CD4-positive, alpha-beta T cell (primary cell): ENCODE results near the gene CLCNKA. TPM values are rescaled to one million over a fixed set of nuclear protein-coding genes. Genes with fewer than 3 reads are reported as not detected.
"Not testable (repeated sequence)": the region's sequence is repeated elsewhere in the genome, so short reads cannot be mapped to it uniquely, and the experiment has no call there.

Experiments
- ATAC-seq: fragments of 200-7000 bp; cut with Tn5 transposase; one replicate; pipeline ENCODE4 v1.10.0; 2022; ENCODE audit warnings: mild to moderate bottlenecking; ENCODE audit not compliant: poor library complexity
- CTCF ChIA-PET: fragments of 350-600 bp; sonication (Branson Sonifier 250); formaldehyde crosslinking; loops from one replicate; lab custom pipeline; 2021; ENCODE audit warnings: antibody characterized with exemption, inconsistent platforms; lab: Charles Lee
- POLR2A ChIA-PET: fragments of 350-600 bp; sonication (Branson Sonifier 250); formaldehyde crosslinking; loops from one replicate; lab custom pipeline; 2021; ENCODE audit warnings: antibody characterized with exemption, inconsistent platforms; lab: Charles Lee
- DNase-seq, 14 experiments: peaks; one replicate each; pipeline ENCODE4 v3.0.0-alpha.2; 2013 to 2020; ENCODE audit warnings: mixed read lengths in 2 of 14
- H3K27ac ChIP-seq, 2 donors: one replicate each; pipeline versions ENCODE4 v1.5.1 to v1.7.0; 2013; ENCODE audit warnings: low read length in 2 of 2, low read depth in 1 of 2, mild to moderate bottlenecking in 1 of 2
- H3K27me3 ChIP-seq, 2 experiments: 1 replicate in 1 of 2; 2 replicates in 1 of 2; pipeline versions ENCODE4 v1.6.1 to v1.7.0; 2013; ENCODE audit warnings: low read length in 2 of 2, control low read depth in 1 of 2, mild to moderate bottlenecking in 1 of 2, moderate library complexity in 1 of 2; ENCODE audit not compliant: insufficient read depth in 2 of 2, control insufficient read depth in 1 of 2
- H3K36me3 ChIP-seq: one replicate; pipeline ENCODE4 v1.6.1; 2013; ENCODE audit warnings: low read length, control low read depth; ENCODE audit not compliant: insufficient read depth
- H3K4me1 ChIP-seq: one replicate; pipeline ENCODE4 v1.6.1; 2013; ENCODE audit warnings: low read length, control low read depth; ENCODE audit not compliant: insufficient read depth
- H3K4me3 ChIP-seq: one replicate; pipeline ENCODE4 v1.5.1; 2013; ENCODE audit warnings: mild to moderate bottlenecking, low read length, moderate library complexity
- H3K9me3 ChIP-seq, 2 experiments: 1 replicate in 1 of 2; 2 replicates in 1 of 2; pipeline versions ENCODE4 v1.6.1 to v1.7.0; 2013; ENCODE audit warnings: low read length in 2 of 2, mild to moderate bottlenecking in 2 of 2, control low read depth in 1 of 2, moderate library complexity in 1 of 2; ENCODE audit not compliant: control insufficient read depth in 1 of 2, insufficient read depth in 1 of 2
- H3K27ac Mint-ChIP-seq: one replicate; pipeline ENCODE4 v1.8.0; 2020; ENCODE audit warnings: mixed read lengths
- H3K27me3 Mint-ChIP-seq: one replicate; pipeline ENCODE4 v1.8.0; 2021; ENCODE audit warnings: mixed read lengths
- H3K36me3 Mint-ChIP-seq: one replicate; pipeline ENCODE4 v1.8.0; 2021; ENCODE audit warnings: low read depth, mixed read lengths
- H3K4me1 Mint-ChIP-seq: one replicate; pipeline ENCODE4 v1.8.0; 2021; ENCODE audit warnings: low read depth, mixed read lengths
- H3K4me3 Mint-ChIP-seq: one replicate; pipeline ENCODE4 v1.8.0; 2020; ENCODE audit warnings: mild to moderate bottlenecking, mixed read lengths
- H3K9me3 Mint-ChIP-seq: one replicate; pipeline ENCODE4 v1.8.0; 2020; ENCODE audit warnings: mixed read lengths
- intact Hi-C, 2 experiments: fragments of 100-400 bp; cut with DNase I in 1 of 2; cut with micrococcal nuclease in 1 of 2; formaldehyde crosslinking; loops; one replicate each; pipeline versions ENCODE4 v1.15.1 to v1.9.0; 2023 to 2025; cut with DNase I, micrococcal nuclease
- total RNA-seq, 174 experiments: library from RNA in 2 of 174; stranded (reverse) in 2 of 174; gene quantifications; one replicate each; pipeline ENCODE4 v1.2.3 and lab custom pipeline; 2021 to 2026
- TF ChIP-seq, protein P1 (sequence below): fragments of 200-600 bp; IDR thresholded peaks from one replicate; pipeline ENCODE4 v1.8.0; 2022; ENCODE audit warnings: antibody characterized with exemption, mild to moderate bottlenecking

Gene CLCNKA
- total RNA-seq, 2 experiments from 2014 or later, result not detected

GRCh38 chr1:15997637-15998280, 24.1 kb upstream of the CLCNKA start:
- DNase-seq (no peak), ATAC-seq (no peak)
- Histone ChIP-seq H3K9me3 (no peaks in the 10 kb centered on the region), H3K36me3 (no peaks in the 10 kb centered on the region), H3K4me3 (no peak overlapping the region), H3K27me3 (no peaks in the 10 kb centered on the region), H3K27ac (no peak overlapping the region), H3K4me1 (no peaks in the 10 kb centered on the region)
- no peak overlapping the region for H3K4me3 Mint-ChIP-seq
- no peaks in the 10 kb centered on the region for H3K36me3 Mint-ChIP-seq
- TF ChIP-seq, protein P1, sequence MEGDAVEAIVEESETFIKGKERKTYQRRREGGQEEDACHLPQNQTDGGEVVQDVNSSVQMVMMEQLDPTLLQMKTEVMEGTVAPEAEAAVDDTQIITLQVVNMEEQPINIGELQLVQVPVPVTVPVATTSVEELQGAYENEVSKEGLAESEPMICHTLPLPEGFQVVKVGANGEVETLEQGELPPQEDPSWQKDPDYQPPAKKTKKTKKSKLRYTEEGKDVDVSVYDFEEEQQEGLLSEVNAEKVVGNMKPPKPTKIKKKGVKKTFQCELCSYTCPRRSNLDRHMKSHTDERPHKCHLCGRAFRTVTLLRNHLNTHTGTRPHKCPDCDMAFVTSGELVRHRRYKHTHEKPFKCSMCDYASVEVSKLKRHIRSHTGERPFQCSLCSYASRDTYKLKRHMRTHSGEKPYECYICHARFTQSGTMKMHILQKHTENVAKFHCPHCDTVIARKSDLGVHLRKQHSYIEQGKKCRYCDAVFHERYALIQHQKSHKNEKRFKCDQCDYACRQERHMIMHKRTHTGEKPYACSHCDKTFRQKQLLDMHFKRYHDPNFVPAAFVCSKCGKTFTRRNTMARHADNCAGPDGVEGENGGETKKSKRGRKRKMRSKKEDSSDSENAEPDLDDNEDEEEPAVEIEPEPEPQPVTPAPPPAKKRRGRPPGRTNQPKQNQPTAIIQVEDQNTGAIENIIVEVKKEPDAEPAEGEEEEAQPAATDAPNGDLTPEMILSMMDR, result no peak
- ChIA-PET POLR2A (no interaction called here), CTCF (no interaction called here)
- no peaks in the 10 kb centered on the region for H3K4me1 Mint-ChIP-seq
- H3K27ac Mint-ChIP-seq, result no peak overlapping the region
- intact Hi-C loops, result loop anchor here in 1 of 2 experiments (10.0 kb wide), 1 partner anchor 203 kb away; no protein-coding TSS in a partner anchor
- no peaks in the 10 kb centered on the region for H3K9me3 Mint-ChIP-seq
- H3K27me3 Mint-ChIP-seq, result no peaks in the 10 kb centered on the region

DNA sequence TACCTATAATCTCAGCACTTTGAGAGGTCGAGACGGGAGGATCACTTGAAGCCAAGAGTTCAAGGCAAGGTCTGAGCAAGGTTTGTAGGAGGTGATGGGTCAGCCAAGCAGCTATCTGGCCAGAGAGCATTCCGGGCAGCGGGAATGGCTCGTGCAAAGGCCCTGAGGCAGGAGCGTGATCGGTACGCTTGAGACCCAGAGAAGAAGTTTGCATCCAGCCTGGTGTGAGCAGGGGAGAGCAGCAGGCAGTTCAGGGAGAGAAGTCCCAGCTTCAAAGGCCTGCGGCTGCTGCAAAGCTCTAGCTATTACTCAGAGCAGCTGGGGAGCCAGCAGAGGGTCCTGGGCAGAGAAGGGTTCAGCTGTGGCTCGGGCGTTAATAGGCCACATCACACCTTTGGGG, 22.9 kb upstream of the CLCNKA start:
- no peaks in the 10 kb centered on the region for H3K4me1 ChIP-seq
- no peaks in the 10 kb centered on the region for H3K4me1 Mint-ChIP-seq
- CTCF ChIA-PET, result no interaction called here
- H3K27ac ChIP-seq, result no peak overlapping the region
- H3K36me3 ChIP-seq, result no peaks in the 10 kb centered on the region
- H3K27me3 Mint-ChIP-seq, result no peaks in the 10 kb centered on the region
- H3K4me3 Mint-ChIP-seq, result no peak overlapping the region
- H3K9me3 Mint-ChIP-seq, result no peaks in the 10 kb centered on the region
- H3K27ac Mint-ChIP-seq, result no peak overlapping the region
- H3K27me3 ChIP-seq, result no peaks in the 10 kb centered on the region
- no peak overlapping the region for H3K4me3 ChIP-seq
- TF ChIP-seq, protein P1, result no peak
- intact Hi-C loops, result loop anchor here in 1 of 2 experiments (10.0 kb wide), 1 partner anchor 204 kb away; no protein-coding TSS in a partner anchor
- H3K9me3 ChIP-seq, result no peaks in the 10 kb centered on the region
- ATAC-seq (no peak), DNase-seq (no peak)
- POLR2A ChIA-PET, result no interaction called here
- H3K36me3 Mint-ChIP-seq, result no peaks in the 10 kb centered on the region

DNA sequence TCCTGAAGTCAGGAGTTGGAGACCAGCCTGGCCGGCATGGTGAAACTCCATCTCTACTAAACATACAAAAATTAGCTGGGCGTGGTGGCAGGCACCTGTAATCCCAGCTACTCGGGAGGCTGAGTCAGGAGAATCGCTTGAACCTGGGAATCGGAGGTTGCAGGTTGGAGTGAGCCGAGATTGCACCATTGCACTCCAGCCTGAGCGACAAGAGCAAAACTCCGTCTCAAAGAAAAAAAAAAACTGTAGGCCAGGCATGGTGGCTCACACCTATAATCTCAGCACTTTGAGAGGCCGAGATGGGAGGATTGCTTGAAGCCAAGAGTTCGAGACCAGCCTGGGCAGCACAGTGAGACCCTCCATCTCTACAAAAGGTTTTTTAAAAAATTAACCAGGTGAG, 20.6 kb upstream of the CLCNKA start:
- intact Hi-C loops, H3K4me1 ChIP-seq, H3K27me3 ChIP-seq, H3K4me3 ChIP-seq, POLR2A ChIA-PET, ATAC-seq, H3K36me3 ChIP-seq, H3K27ac Mint-ChIP-seq, CTCF ChIA-PET, H3K27me3 Mint-ChIP-seq, H3K9me3 Mint-ChIP-seq, H3K4me1 Mint-ChIP-seq, DNase-seq, H3K27ac ChIP-seq, H3K36me3 Mint-ChIP-seq, H3K9me3 ChIP-seq, H3K4me3 Mint-ChIP-seq: not testable (repeated sequence)

- ChIA-PET CTCF (no interaction called here), POLR2A (interaction anchor here (0.7 kb wide), 1 partner anchor 11 kb away, joined by 3 read pairs; no protein-coding TSS in a partner anchor)
- no peak for DNase-seq
- no peak overlapping the region for H3K27ac ChIP-seq
- no peaks in the 10 kb centered on the region for H3K4me1 ChIP-seq
- Mint-ChIP-seq H3K27me3 (peaks cover 4% of the 10 kb centered on the region), H3K4me3 (no peak overlapping the region), H3K36me3 (no peaks in the 10 kb centered on the region), H3K4me1 (no peaks in the 10 kb centered on the region), H3K27ac (no peak overlapping the region), H3K9me3 (no peaks in the 10 kb centered on the region)
- H3K36me3 ChIP-seq, result no peaks in the 10 kb centered on the region
- no peaks in the 10 kb centered on the region for H3K9me3 ChIP-seq
- H3K4me3 ChIP-seq, result no peak overlapping the region
- ATAC-seq, result no peak
- intact Hi-C loops, result loop anchor here in 1 of 2 experiments (5.0 kb wide), 1 partner anchor 203 kb away; no protein-coding TSS in a partner anchor
- no peaks in the 10 kb centered on the region for H3K27me3 ChIP-seq
- TF ChIP-seq, protein P1, result no peak
These were observed 16.2 kb upstream of the CLCNKA start for GRCh38 chr1:16005597-16005996.
